HepG2 (cell line): ENCODE data around the gene SH3YL1. TPM values are rescaled to one million over a fixed set of nuclear protein-coding genes. Genes with fewer than 3 reads are reported as not detected.

Experiments
- BCL6 ChIP-seq: IDR thresholded peaks from 2 replicates; pipeline ENCODE4 v1.6.1; 2016; ENCODE audit warnings: missing genetic modification reagents, missing compliant biosample characterization
- BRD4 ChIP-seq: sonication (generic); formaldehyde crosslinking; IDR thresholded peaks from 2 replicates; pipeline ENCODE4 v1.4.0; 2020; ENCODE audit warnings: missing genetic modification reagents
- GZF1 ChIP-seq: sonication (generic); formaldehyde crosslinking; IDR thresholded peaks from 2 replicates; pipeline ENCODE4 v1.5.1; 2020; ENCODE audit warnings: mild to moderate bottlenecking, missing genetic modification reagents
- KDM4B ChIP-seq: sonication (generic); formaldehyde crosslinking; IDR thresholded peaks from 2 replicates; pipeline ENCODE4 v1.4.0; 2020; ENCODE audit warnings: missing genetic modification reagents
- KLF15 ChIP-seq: sonication (generic); formaldehyde crosslinking; IDR thresholded peaks from 2 replicates; pipeline ENCODE4 v1.8.1; 2023; ENCODE audit warnings: borderline replicate concordance, mild to moderate bottlenecking, inconsistent platforms, missing genetic modification reagents, mixed read lengths
- MNT ChIP-seq: fragments of 450-650 bp; IDR thresholded peaks from 2 replicates; pipeline ENCODE4 v1.6.1; 2016
- SOX6 ChIP-seq, 2 experiments: fragments of 450-650 bp in 1 of 2; sonication (generic) in 1 of 2; formaldehyde crosslinking in 1 of 2; IDR thresholded peaks; 2 replicates each; pipeline versions ENCODE4 v1.4.0 to v1.6.1; 2017 to 2020; ENCODE audit warnings: antibody characterized with exemption in 1 of 2, mild to moderate bottlenecking in 1 of 2, missing genetic modification reagents in 1 of 2
- TEF ChIP-seq: sonication (generic); formaldehyde crosslinking; IDR thresholded peaks from 2 replicates; pipeline ENCODE4 v1.5.0; 2020; ENCODE audit warnings: missing genetic modification reagents
- ZBTB40 ChIP-seq, 2 experiments: fragments of 450-650 bp in 1 of 2; sonication (generic) in 1 of 2; formaldehyde crosslinking in 1 of 2; IDR thresholded peaks; 2 replicates each; pipeline versions ENCODE4 v1.6.1 to v1.8.0; 2016 to 2022; ENCODE audit warnings: antibody characterized with exemption in 1 of 2, mild to moderate bottlenecking in 1 of 2, missing genetic modification reagents in 1 of 2
- ZFP36 ChIP-seq: fragments of 150-350 bp; IDR thresholded peaks from 2 replicates; pipeline ENCODE4 v1.6.1; 2018; ENCODE audit warnings: borderline replicate concordance, low read length, low read depth; ENCODE audit not compliant: partially characterized antibody
- ZFP82 ChIP-seq: sonication (generic); formaldehyde crosslinking; IDR thresholded peaks from 2 replicates; pipeline ENCODE4 v1.5.1; 2020; ENCODE audit warnings: mild to moderate bottlenecking, missing genetic modification reagents, borderline replicate concordance
- ZNF441 ChIP-seq: sonication (generic); formaldehyde crosslinking; IDR thresholded peaks from 2 replicates; pipeline ENCODE4 v1.7.0; 2021; ENCODE audit warnings: missing genetic modification reagents, borderline replicate concordance
- ZNF777 ChIP-seq: sonication (generic); formaldehyde crosslinking; IDR thresholded peaks from 2 replicates; pipeline ENCODE4 v1.4.0; 2020; ENCODE audit warnings: missing genetic modification reagents
- ZNF83 ChIP-seq: sonication (generic); formaldehyde crosslinking; IDR thresholded peaks from 2 replicates; pipeline ENCODE4 v1.4.0; 2020; ENCODE audit warnings: missing genetic modification reagents, mild to moderate bottlenecking, borderline replicate concordance
- polyA plus RNA-seq, 8 experiments: library from polyadenylated mRNA; depleted of rRNA in 3 of 8; stranded (reverse) in 7 of 8; unstranded in 1 of 8; fragments of >200 nt; fragmentation: Illumina TruSeq in 4 of 8; extraction: Trizol in 4 of 8; gene quantifications; 2 replicates each; pipeline versions ENCODE4 v1.2.1 to v1.2.3, GENCODE V29; 2011 to 2016; ENCODE audit warnings: low read depth in 4 of 8, missing spikeins in 1 of 8, mixed read lengths in 1 of 8; ENCODE audit not compliant: insufficient read depth in 1 of 8
- total RNA-seq, 5 experiments: library from RNA; depleted of rRNA; stranded (reverse); fragments of >200 nt; fragmentation: Illumina TruSeq; extraction: Trizol; gene quantifications; 2 replicates each; pipeline ENCODE4 v1.2.3, GENCODE V29; 2016; ENCODE audit warnings: low read depth in 1 of 5
- TF ChIP-seq, protein P1 (sequence below): sonication (generic); formaldehyde crosslinking; IDR thresholded peaks from 2 replicates; pipeline ENCODE4 v1.4.0; 2020; ENCODE audit warnings: missing genetic modification reagents, low read depth, mild to moderate bottlenecking, borderline replicate concordance

Gene SH3YL1
- total and polyA plus RNA-seq, 2 of the 13 experiments (the other 11 are each of a cell fraction or from before 2014, with no cell fraction given) = 13.0 to 48.2 TPM

DNA sequence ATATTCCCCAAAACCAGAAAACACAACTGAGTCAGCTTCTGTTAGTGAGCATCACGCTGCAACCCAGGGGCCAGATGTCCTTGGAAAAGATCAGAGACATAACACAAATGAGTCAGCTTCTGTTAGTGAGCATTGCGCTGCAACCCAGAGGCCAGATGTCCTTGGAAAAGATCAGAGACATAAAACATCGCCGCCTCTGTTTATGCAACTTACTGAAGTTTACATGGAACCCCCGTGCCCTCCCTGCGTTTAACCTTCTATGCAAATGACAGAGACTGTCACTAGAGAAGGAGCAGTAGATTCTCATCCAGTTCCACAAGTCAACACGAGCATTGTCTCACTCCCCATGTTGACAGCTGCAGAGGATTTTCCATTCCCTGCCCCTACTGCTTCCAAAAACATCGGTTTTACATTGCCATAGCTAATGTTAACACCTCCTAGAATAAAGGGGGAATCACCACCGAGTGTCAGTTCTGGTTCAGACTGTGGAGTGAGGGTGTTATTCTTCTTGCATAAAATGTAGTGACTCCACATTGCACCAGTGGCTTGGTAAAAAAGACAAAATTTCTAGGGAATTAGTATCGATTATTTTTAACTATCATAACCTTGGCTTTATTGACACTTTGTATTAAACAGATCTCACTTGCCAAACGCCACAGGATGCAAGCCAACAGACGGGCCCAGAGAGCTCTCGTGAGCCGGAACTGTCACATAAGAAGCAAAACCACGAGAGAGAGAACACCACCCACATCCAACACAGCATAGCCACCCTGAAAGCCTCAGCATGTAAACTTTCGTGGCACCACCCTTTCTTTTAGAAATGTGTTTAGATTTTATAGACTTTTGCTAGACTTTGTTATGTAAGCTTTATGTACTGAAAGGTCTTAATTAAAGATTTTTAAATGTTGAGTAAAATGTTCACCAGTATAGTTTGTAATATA lies 87.7 kb downstream of the SH3YL1 start (continued):
- TF ChIP-seq ZFP36 (no peak), KDM4B (CRISPR knock-in tag) (peak; percentile 64; the same call in 1 of the 2 replicates), MNT (peak; percentile 76), SOX6 (IDR thresholded peaks at IDR 0.05) (no peak), SOX6 (CRISPR knock-in tag; IDR thresholded peaks at IDR 0.05) (peak; percentile 97), KLF15 (CRISPR knock-in tag) (no peak), GZF1 (CRISPR knock-in tag) (no peak), ZNF83 (CRISPR knock-in tag) (no peak), BRD4 (peak; percentile 70; the same call in 1 of the 2 replicates), ZNF777 (CRISPR knock-in tag) (peak; percentile 60; the same call in 1 of the 2 replicates), TEF (peak; percentile 92), ZNF441 (CRISPR knock-in tag) (peak; percentile 9; the same call in 1 of the 2 replicates), BCL6 (peak; percentile 94), ZBTB40 (IDR thresholded peaks at IDR 0.05) (no peak), ZBTB40 (CRISPR knock-in tag; IDR thresholded peaks at IDR 0.05) (peak; percentile 22; the same call in 1 of the 2 replicates), ZFP82 (CRISPR knock-in tag) (no peak)
- TF ChIP-seq, protein P1, sequence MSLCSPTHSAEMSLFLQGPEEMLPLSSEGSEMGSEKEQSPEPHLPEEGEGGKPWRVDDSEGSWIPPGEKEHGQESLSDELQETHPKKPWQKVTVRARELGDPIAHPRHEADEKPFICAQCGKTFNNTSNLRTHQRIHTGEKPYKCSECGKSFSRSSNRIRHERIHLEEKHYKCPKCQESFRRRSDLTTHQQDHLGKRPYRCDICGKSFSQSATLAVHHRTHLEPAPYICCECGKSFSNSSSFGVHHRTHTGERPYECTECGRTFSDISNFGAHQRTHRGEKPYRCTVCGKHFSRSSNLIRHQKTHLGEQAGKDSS (CRISPR knock-in tag) = peak; percentile 74; the same call in 1 of the 2 replicates
